Measurements from ENCODE around the gene SPDYE1. TPM values are rescaled to one million over a fixed set of nuclear protein-coding genes. Genes with fewer than 3 reads are reported as not detected.
A peak's percentile ranks its signal among the peaks of the same experiment; 100 is the strongest.

SPDYE1 gene
- total RNA-seq, 1 donor from 2014 or later: not detected

- H3K9me3 Mint-ChIP-seq: no peaks in the 10 kb centered on the region
- no peak overlapping the region for H3K4me3 Mint-ChIP-seq
- ATAC-seq (ENCODE audit: low read depth): no peak
- H3K36me3 Mint-ChIP-seq (ENCODE audit: low read depth): peaks cover 19% of the 10 kb centered on the region
- POLR2A ChIA-PET: no interaction called here
- DNase-seq: no peak
- no peak overlapping the region for H3K27ac Mint-ChIP-seq
- CTCF ChIA-PET: no interaction called here
- intact Hi-C loops (cut with micrococcal nuclease): loop anchor here (10.0 kb wide), 1 partner anchor 533 kb away; the partner anchor contains the start of gene DDX56
- H3K27me3 Mint-ChIP-seq: no peaks in the 10 kb centered on the region
- TF ChIP-seq CTCF (IDR thresholded peaks at IDR 0.05): no peak
- peaks cover 44% of the 10 kb centered on the region for H3K4me1 Mint-ChIP-seq
Measured at GRCh38 chr7:44042221-44042620, 44.5 kb downstream of the SPDYE1 start.

GRCh38 chr7:44043902-44044301 lies 46.2 kb downstream of the SPDYE1 start:
- ATAC-seq (ENCODE audit: low read depth) (no peak), DNase-seq (no peak)
- H3K4me3 Mint-ChIP-seq: peak overlapping the region; percentile 93
- intact Hi-C loops (cut with micrococcal nuclease): loop anchor here (1.0 to 10.0 kb wide), 3 partner anchors 79 to 531 kb away; partner anchors contain the start of genes DDX56, POLD2 and YKT6
- no peak for TF ChIP-seq CTCF (IDR thresholded peaks at IDR 0.05)
- peaks cover 60% of the 10 kb centered on the region for H3K4me1 Mint-ChIP-seq
- ChIA-PET POLR2A (interaction anchor here (0.7 to 7.5 kb wide), 19 partner anchors 9 to 563 kb away, joined by 3 to 55 read pairs (median 5); partner anchors contain the start of genes OGDH, PGAM2, POLD2 and POLM), CTCF (interaction anchor here (1.0 kb wide), 1 partner anchor 31 kb away, joined by 4 read pairs; no protein-coding TSS in a partner anchor)
- H3K27me3 Mint-ChIP-seq: no peaks in the 10 kb centered on the region
- H3K36me3 Mint-ChIP-seq (ENCODE audit: low read depth): peaks cover 26% of the 10 kb centered on the region
- H3K9me3 Mint-ChIP-seq: no peaks in the 10 kb centered on the region
- H3K27ac Mint-ChIP-seq: peak overlapping the region; percentile 95

DNA sequence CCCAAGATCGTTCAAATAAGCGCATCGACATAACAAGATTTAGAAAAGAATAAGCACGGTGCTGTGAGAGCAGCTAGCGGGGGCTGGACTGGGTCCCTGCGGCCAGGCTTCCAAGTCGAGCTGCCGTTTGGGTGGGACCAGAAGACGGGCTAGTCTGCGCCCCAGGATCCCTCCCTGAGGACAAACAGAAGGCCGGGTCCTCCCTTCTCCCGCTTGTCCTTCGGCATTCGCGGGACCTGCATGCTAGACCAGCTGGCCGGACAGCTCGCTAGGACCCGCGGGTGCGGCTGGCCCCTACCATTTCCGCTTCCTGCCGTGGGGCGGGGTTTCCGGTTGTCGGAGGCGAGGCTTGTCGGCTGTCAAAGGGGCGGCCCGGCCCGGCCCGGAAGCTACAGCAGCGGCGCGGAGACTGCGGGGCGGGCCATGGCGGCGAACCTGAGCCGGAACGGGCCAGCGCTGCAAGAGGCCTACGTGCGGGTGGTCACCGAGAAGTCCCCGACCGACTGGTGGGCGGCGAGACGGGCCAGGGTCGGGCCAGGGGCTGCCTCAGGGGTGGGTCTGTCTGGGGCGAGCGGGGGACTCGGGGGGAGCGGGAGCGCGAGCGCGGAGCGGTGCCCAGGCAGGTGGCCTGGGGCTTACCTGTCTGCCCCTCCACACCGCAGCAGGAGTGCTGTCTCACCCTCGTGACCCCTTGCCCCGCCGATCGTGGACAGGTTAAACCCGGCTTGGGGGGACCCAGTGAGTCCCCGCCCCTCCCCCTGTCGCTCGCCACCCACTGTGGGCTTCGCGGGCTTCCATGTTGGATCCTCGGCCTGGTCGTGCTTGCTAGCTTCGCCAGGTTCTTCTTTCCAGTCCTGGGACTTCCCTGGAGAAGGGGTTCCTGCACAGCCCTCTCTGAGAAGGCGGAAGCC lies 46.9 kb downstream of the SPDYE1 start, which contains the start of gene DBNL:
Gene DBNL (plus strand): TSS at position 388 of the 911 bp plus-strand sequence. CDS start 36 bp downstream, at position 424.
- intact Hi-C loops (cut with micrococcal nuclease): loop anchor here (1.0 to 10.0 kb wide), 3 partner anchors 78 to 530 kb away; partner anchors contain the start of genes DDX56, POLD2 and YKT6

DNA sequence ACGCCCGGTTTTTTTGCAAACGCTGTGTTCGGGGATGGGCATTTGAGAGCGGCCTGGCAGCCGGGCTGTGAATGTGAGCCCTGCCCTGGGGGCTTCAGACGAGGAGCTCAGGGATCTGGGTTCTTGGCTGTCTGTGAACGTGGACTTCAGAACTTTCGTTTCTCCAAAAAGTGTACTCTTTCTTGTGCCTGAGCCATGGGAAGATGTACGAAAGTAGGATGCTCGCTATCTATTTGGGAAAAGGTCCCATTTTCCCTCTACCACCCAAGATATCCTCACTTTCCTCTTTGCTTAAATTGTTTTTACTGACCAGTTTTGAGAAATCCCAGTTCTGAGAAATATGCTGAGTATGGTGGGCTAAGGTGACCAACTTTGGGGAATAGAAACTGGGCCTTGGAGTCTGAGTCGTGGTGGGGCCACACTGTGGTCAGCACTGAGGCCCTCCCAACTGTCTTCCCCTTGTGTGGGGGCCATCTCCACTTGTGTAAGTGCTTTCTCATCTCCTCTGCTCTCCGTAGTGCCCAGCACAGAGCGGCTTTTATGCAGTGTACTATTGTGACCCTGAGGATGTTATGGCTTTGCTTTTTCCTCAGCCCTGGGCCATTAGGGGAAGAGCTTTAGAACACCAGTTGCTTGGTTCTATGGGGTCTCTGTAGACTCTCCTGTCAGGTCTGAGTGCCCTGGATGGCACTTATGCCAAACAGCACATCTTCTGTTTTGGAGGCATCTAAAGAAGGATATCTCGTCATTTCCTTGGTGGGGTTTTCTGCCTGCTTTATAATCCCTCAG lies 47.7 kb downstream of the SPDYE1 start:
- H3K36me3 Mint-ChIP-seq (ENCODE audit: low read depth): peaks cover 39% of the 10 kb centered on the region
- H3K4me3 Mint-ChIP-seq: peak overlapping the region; percentile 93
- intact Hi-C loops (cut with micrococcal nuclease): loop anchor here (1.0 to 10.0 kb wide), 6 partner anchors 14 to 529 kb away; partner anchors contain the start of genes DDX56, POLD2 and POLM
- ChIA-PET CTCF (no interaction called here), POLR2A (interaction anchor here (1.2 to 7.5 kb wide), 13 partner anchors 9 to 561 kb away, joined by 3 to 55 read pairs (median 7); partner anchors contain the start of genes NUDCD3, OGDH, PGAM2 and POLD2)
- H3K27ac Mint-ChIP-seq: peak overlapping the region; percentile 95
- H3K27me3 Mint-ChIP-seq: no peaks in the 10 kb centered on the region
- TF ChIP-seq CTCF (IDR thresholded peaks at IDR 0.05): no peak
- peaks cover 72% of the 10 kb centered on the region for H3K4me1 Mint-ChIP-seq
- ATAC-seq (ENCODE audit: low read depth) (no peak), DNase-seq (no peak)
- H3K9me3 Mint-ChIP-seq: no peaks in the 10 kb centered on the region

More for the DNA sequence above, 46.9 kb downstream of the SPDYE1 start, which contains the start of gene DBNL:
- Mint-ChIP-seq H3K9me3 (no peaks in the 10 kb centered on the region), H3K4me3 (peak within 1 kb of the TSS; percentile 93), H3K36me3 (ENCODE audit: low read depth) (peaks cover 30% of the 10 kb centered on the region), H3K27me3 (no peaks in the 10 kb centered on the region), H3K4me1 (peaks cover 64% of the 10 kb centered on the region), H3K27ac (peak within 1 kb of the TSS; percentile 95)
- no peak for TF ChIP-seq CTCF (IDR thresholded peaks at IDR 0.05)
- CTCF ChIA-PET: interaction anchor here (1.0 kb wide), 1 partner anchor 30 kb away, joined by 4 read pairs; no protein-coding TSS in a partner anchor
- DNase-seq (peak; percentile 92), ATAC-seq (ENCODE audit: low read depth) (peak; percentile 50)
- POLR2A ChIA-PET: interaction anchor here (0.6 to 7.5 kb wide), 22 partner anchors 9 to 651 kb away, joined by 3 to 55 read pairs (median 5); partner anchors contain the start of genes NUDCD3, OGDH, PGAM2 and POLD2
